Measurements from ENCODE around the gene CXXC5. TPM values are rescaled to one million over a fixed set of nuclear protein-coding genes. Genes with fewer than 3 reads are reported as not detected.

The CXXC5 gene
- total and polyA plus RNA-seq, 2 experiments from 2014 or later, result 90.9 to 106 TPM

GRCh38 chr5:139687656-139688055 is 39.5 kb downstream of the CXXC5 start:
- Histone ChIP-seq H3K4me3 (no peak overlapping the region), H3K9me2 (replicated peaks; ENCODE audit: insufficient read depth) (no peaks in the 10 kb centered on the region), H3K4me1 (ENCODE audit: insufficient read depth) (peaks cover 34% of the 10 kb centered on the region), H2AFZ (no peak overlapping the region), H3K9me3 (ENCODE audit: low read depth) (no peaks in the 10 kb centered on the region), H3K79me2 (peaks cover 3% of the 10 kb centered on the region), H3K27me3 (no peaks in the 10 kb centered on the region), H3K36me3 (replicated peaks; ENCODE audit: insufficient read depth, low read depth) (no peaks in the 10 kb centered on the region), H4K20me1 (ENCODE audit: insufficient read depth, poor library complexity, severe bottlenecking) (no peaks in the 10 kb centered on the region), H3K4me2 (no peak overlapping the region), H3K27ac (peak overlapping the region; percentile 51)
- DNase-seq (ENCODE audit: low spot score), result no peak
- WGBS (ENCODE audit: low lambda C conversion rate, missing lambda C conversion rate), result 91% methylated on average over 6 of the region's 6 CpGs
- TF ChIP-seq EZH2 (IDR thresholded peaks at IDR 0.05; ENCODE audit: borderline replicate concordance) (no peak), EZH2phosphoT487 (IDR thresholded peaks at IDR 0.05; ENCODE audit: low read depth, severe bottlenecking, unreplicated experiment) (no peak), CTCF (IDR thresholded peaks at IDR 0.05; ENCODE audit: poor library complexity) (no peak)

- Histone ChIP-seq H3K4me2 (no peak overlapping the region), H3K27me3 (no peaks in the 10 kb centered on the region), H3K4me1 (ENCODE audit: insufficient read depth) (peaks cover 34% of the 10 kb centered on the region), H2AFZ (no peak overlapping the region), H3K9me3 (ENCODE audit: low read depth) (no peaks in the 10 kb centered on the region), H3K27ac (no peak overlapping the region), H3K79me2 (peaks cover 3% of the 10 kb centered on the region), H3K4me3 (no peak overlapping the region), H4K20me1 (ENCODE audit: insufficient read depth, poor library complexity, severe bottlenecking) (no peaks in the 10 kb centered on the region), H3K36me3 (replicated peaks; ENCODE audit: insufficient read depth, low read depth) (no peaks in the 10 kb centered on the region), H3K9me2 (replicated peaks; ENCODE audit: insufficient read depth) (no peaks in the 10 kb centered on the region)
- DNase-seq (ENCODE audit: low spot score), result no peak
- WGBS (ENCODE audit: low lambda C conversion rate, missing lambda C conversion rate), result 84% methylated on average over 13 of the region's 14 CpGs
- TF ChIP-seq EZH2phosphoT487 (IDR thresholded peaks at IDR 0.05; ENCODE audit: low read depth, severe bottlenecking, unreplicated experiment) (no peak), EZH2 (IDR thresholded peaks at IDR 0.05; ENCODE audit: borderline replicate concordance) (no peak)
These were observed 40.0 kb downstream of the CXXC5 start for GRCh38 chr5:139688088-139688702.

- no peak for DNase-seq (ENCODE audit: low spot score)
- H3K36me3 ChIP-seq (replicated peaks; ENCODE audit: insufficient read depth, low read depth), result no peaks in the 10 kb centered on the region
- H3K4me3 ChIP-seq, result no peak overlapping the region
- no peaks in the 10 kb centered on the region for H3K9me3 ChIP-seq (ENCODE audit: low read depth)
- no peak overlapping the region for H3K27ac ChIP-seq
- TF ChIP-seq EZH2phosphoT487 (IDR thresholded peaks at IDR 0.05; ENCODE audit: low read depth, severe bottlenecking, unreplicated experiment) (no peak), CTCF (IDR thresholded peaks at IDR 0.05; ENCODE audit: poor library complexity) (no peak), EZH2 (IDR thresholded peaks at IDR 0.05; ENCODE audit: borderline replicate concordance) (no peak)
- no peak overlapping the region for H2AFZ ChIP-seq
- WGBS (ENCODE audit: low lambda C conversion rate, missing lambda C conversion rate), result 72% methylated on average over 8 of the region's 8 CpGs
- H3K79me2 ChIP-seq, result no peaks in the 10 kb centered on the region
- no peaks in the 10 kb centered on the region for H3K9me2 ChIP-seq (replicated peaks; ENCODE audit: insufficient read depth)
- H4K20me1 ChIP-seq (ENCODE audit: insufficient read depth, poor library complexity, severe bottlenecking), result no peaks in the 10 kb centered on the region
- H3K4me2 ChIP-seq, result no peak overlapping the region
- peaks cover 34% of the 10 kb centered on the region for H3K4me1 ChIP-seq (ENCODE audit: insufficient read depth)
- H3K27me3 ChIP-seq, result no peaks in the 10 kb centered on the region
These were observed 40.7 kb downstream of the CXXC5 start for GRCh38 chr5:139688751-139689372.

- H3K4me3 ChIP-seq, result no peak overlapping the region
- no peaks in the 10 kb centered on the region for H3K79me2 ChIP-seq
- WGBS (ENCODE audit: low lambda C conversion rate, missing lambda C conversion rate), result 36% methylated on average over 16 of the region's 16 CpGs
- H3K27me3 ChIP-seq, result no peaks in the 10 kb centered on the region
- no peaks in the 10 kb centered on the region for H3K9me2 ChIP-seq (replicated peaks; ENCODE audit: insufficient read depth)
- TF ChIP-seq EZH2phosphoT487 (IDR thresholded peaks at IDR 0.05; ENCODE audit: low read depth, severe bottlenecking, unreplicated experiment) (no peak), CTCF (IDR thresholded peaks at IDR 0.05; ENCODE audit: poor library complexity) (no peak), EZH2 (IDR thresholded peaks at IDR 0.05; ENCODE audit: borderline replicate concordance) (no peak)
- DNase-seq (ENCODE audit: low spot score), result peak; percentile 66
- peak overlapping the region; percentile 62 for H3K27ac ChIP-seq
- no peaks in the 10 kb centered on the region for H3K36me3 ChIP-seq (replicated peaks; ENCODE audit: insufficient read depth, low read depth)
- H2AFZ ChIP-seq, result no peak overlapping the region
- no peaks in the 10 kb centered on the region for H3K9me3 ChIP-seq (ENCODE audit: low read depth)
- peak overlapping the region; percentile 61 for H3K4me2 ChIP-seq
- no peaks in the 10 kb centered on the region for H4K20me1 ChIP-seq (ENCODE audit: insufficient read depth, poor library complexity, severe bottlenecking)
- peaks cover 38% of the 10 kb centered on the region for H3K4me1 ChIP-seq (ENCODE audit: insufficient read depth)
These were observed 41.5 kb downstream of the CXXC5 start for GRCh38 chr5:139689631-139690063.
